Measurements from ENCODE around the gene RNF113B.

- TF ChIP-seq CTCF (IDR thresholded peaks at IDR 0.05; ENCODE audit: low read depth, low read length, poor library complexity, severe bottlenecking) (no peak), EZH2phosphoT487 (IDR thresholded peaks at IDR 0.05; ENCODE audit: borderline replicate concordance, low read length) (no peak)
Observed at GRCh38 chr13:98134901-98135300, 42.2 kb downstream of the RNF113B start.

Measured in DOHH2 (cell line).